ENCODE results near the gene GMCL2.

Gene GMCL2

DNA sequence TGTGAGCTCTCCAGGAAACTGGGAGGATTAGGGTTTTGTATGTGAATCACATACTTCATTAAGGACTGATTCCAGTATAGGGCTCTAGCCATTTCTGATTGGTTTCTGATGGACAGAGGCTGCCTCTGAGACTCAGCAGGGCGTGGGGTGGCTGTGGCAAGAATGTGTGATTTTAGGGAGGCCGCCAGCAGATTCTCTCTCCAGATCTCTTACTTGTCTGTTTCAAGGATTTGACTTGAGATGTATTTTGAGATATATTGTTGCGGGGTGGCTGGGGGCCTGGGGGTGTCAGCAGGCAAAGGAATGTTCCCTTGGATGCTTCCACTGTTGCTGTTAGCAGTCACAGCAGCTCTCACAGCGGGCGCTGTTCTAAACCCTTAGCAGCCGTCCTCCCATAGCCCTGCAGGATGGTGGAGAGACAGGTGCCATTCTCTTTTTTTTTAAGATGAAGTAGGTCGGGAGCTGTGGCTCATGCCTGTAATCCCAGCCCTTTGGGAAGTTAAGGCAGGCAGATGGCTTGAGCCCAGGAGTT is 9.2 kb upstream of the GMCL2 start:
- Histone ChIP-seq H3K27ac (ENCODE audit: low read length) (no peak overlapping the region), H3K4me3 (ENCODE audit: low read depth in 1 of 2, low read length in 2 of 2) (no peak overlapping the region), H3K9me3 (ENCODE audit: control insufficient read depth in 1 of 2, low read length in 2 of 2) (no peaks in the 10 kb centered on the region), H3K36me3 (ENCODE audit: control insufficient read depth in 1 of 2, insufficient read depth in 2 of 2, low read length in 2 of 2) (no peaks in the 10 kb centered on the region), H3K27me3 (ENCODE audit: low read depth, low read length) (no peaks in the 10 kb centered on the region), H3K4me1 (ENCODE audit: control insufficient read depth in 1 of 2, insufficient read depth in 2 of 2, low read length in 2 of 2) (no peaks in the 10 kb centered on the region)

DNA sequence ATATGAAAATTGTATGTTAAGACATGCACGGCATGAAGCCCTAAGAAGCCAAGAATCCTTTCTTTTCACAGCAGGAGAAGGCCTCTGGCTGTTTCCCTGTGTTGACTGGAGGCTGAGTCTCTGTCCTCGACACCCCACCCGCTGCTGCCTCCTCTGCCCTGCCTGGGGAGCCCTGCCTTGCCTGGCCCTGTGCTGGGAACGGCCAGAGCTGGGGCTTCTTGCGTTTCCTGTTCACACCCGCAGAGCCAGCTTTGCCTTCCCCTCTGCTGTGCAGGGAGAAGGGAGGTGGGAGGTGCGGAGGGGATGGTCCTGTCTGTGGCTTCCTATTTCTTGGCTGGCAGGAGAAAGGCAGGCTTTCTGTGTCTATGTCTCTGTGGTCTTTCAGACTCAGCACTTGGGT is 6.9 kb upstream of the GMCL2 start:
- H3K27me3 ChIP-seq (ENCODE audit: low read depth, low read length) = no peaks in the 10 kb centered on the region
- no peaks in the 10 kb centered on the region for H3K36me3 ChIP-seq (ENCODE audit: control insufficient read depth in 1 of 2, insufficient read depth in 2 of 2, low read length in 2 of 2)
- H3K4me1 ChIP-seq (ENCODE audit: control insufficient read depth in 1 of 2, insufficient read depth in 2 of 2, low read length in 2 of 2) = no peaks in the 10 kb centered on the region
- H3K27ac ChIP-seq (ENCODE audit: low read length) = no peak overlapping the region
- no peak overlapping the region for H3K4me3 ChIP-seq (ENCODE audit: low read depth in 1 of 2, low read length in 2 of 2)
- H3K9me3 ChIP-seq (ENCODE audit: control insufficient read depth in 1 of 2, low read length in 2 of 2) = no peaks in the 10 kb centered on the region

DNA sequence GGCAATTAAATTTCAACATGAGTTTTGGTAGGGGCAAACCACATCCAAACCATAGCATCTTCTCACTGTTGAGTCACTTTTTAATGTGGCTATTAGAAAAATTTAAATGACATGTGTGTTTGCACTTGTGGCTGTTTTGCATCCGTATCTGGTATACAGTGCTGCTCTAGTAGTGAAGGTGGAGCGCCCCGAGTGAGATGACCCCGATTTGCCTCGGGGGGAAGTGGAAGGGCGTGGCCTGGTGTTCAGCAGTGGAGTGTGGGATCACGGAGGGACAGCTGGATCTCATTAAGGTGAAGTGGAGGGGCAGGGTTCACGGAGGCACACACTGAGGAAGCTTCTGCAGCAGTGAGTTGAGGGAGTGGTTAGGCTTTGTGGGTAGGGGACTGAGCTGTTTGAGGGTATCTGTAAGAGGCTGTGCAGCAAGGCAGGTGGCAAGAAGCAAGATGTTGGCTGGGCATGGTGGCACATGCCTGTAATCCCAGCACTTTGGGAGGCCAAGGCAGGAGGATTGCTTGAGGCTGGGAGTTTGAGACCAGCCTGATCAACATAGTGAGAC is 6.2 kb upstream of the GMCL2 start:
- Histone ChIP-seq H3K36me3 (ENCODE audit: control insufficient read depth in 1 of 2, insufficient read depth in 2 of 2, low read length in 2 of 2) (no peaks in the 10 kb centered on the region), H3K27ac (ENCODE audit: low read length) (no peak overlapping the region), H3K27me3 (ENCODE audit: low read depth, low read length) (no peaks in the 10 kb centered on the region), H3K9me3 (ENCODE audit: control insufficient read depth in 1 of 2, low read length in 2 of 2) (no peaks in the 10 kb centered on the region), H3K4me3 (ENCODE audit: low read depth in 1 of 2, low read length in 2 of 2) (no peak overlapping the region), H3K4me1 (ENCODE audit: control insufficient read depth in 1 of 2, insufficient read depth in 2 of 2, low read length in 2 of 2) (no peaks in the 10 kb centered on the region)

DNA sequence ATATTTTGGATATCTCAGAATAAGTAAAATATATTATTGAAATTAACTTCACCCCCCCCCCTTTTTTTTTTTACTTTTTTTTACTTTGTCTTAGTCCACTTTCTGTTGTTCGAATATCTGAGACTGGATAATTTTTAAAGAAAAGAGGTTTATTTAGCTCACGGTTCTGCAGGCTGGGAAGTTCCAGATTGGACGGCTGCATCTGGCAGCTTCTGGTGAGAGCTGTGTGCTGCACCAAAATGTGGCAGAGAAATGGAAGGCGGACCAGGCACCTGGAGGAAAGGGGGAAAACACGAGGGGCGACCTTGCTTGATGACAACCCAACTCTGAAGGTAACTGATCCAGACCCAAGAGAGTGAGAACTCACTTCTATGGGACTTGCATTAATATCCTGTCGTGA is 5.6 kb upstream of the GMCL2 start:
- H3K4me3 ChIP-seq (ENCODE audit: low read depth in 1 of 2, low read length in 2 of 2) = no peak overlapping the region
- H3K4me1 ChIP-seq (ENCODE audit: control insufficient read depth in 1 of 2, insufficient read depth in 2 of 2, low read length in 2 of 2) = no peaks in the 10 kb centered on the region
- no peak overlapping the region for H3K27ac ChIP-seq (ENCODE audit: low read length)
- no peaks in the 10 kb centered on the region for H3K36me3 ChIP-seq (ENCODE audit: control insufficient read depth in 1 of 2, insufficient read depth in 2 of 2, low read length in 2 of 2)
- no peaks in the 10 kb centered on the region for H3K27me3 ChIP-seq (ENCODE audit: low read depth, low read length)
- H3K9me3 ChIP-seq (ENCODE audit: control insufficient read depth in 1 of 2, low read length in 2 of 2) = no peaks in the 10 kb centered on the region

DNA sequence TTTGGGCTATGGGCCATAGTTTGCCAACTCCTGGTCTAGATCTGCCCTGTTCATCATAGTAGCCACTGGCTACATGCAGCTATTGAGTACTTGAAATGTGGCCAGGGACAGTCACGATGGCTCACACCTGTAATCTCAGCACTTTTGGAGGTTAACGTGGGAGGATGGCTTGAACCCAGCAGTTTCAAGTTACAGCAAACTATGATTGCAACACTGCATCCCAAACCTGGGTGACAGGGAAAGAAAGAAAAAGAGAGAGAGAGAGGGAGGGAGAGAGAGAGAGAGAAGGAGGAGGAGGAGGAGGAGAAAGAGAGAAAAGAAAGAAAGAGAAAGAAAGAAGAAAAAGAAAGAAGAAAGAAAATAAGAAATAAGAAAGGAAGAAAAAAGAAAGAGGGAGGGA is 5.1 kb upstream of the GMCL2 start:
- Histone ChIP-seq H3K27ac (ENCODE audit: low read length) (no peak overlapping the region), H3K9me3 (ENCODE audit: control insufficient read depth in 1 of 2, low read length in 2 of 2) (no peaks in the 10 kb centered on the region)

GRCh38 chr5:178191661-178192060 is 4.5 kb upstream of the GMCL2 start:
- H3K4me1 ChIP-seq (ENCODE audit: control insufficient read depth in 1 of 2, insufficient read depth in 2 of 2, low read length in 2 of 2) = no peaks in the 10 kb centered on the region
- no peak overlapping the region for H3K4me3 ChIP-seq (ENCODE audit: low read depth in 1 of 2, low read length in 2 of 2)
- no peak overlapping the region for H3K27ac ChIP-seq (ENCODE audit: low read length)
- H3K9me3 ChIP-seq (ENCODE audit: control insufficient read depth in 1 of 2, low read length in 2 of 2) = no peaks in the 10 kb centered on the region
- no peaks in the 10 kb centered on the region for H3K27me3 ChIP-seq (ENCODE audit: low read depth, low read length)
- no peaks in the 10 kb centered on the region for H3K36me3 ChIP-seq (ENCODE audit: control insufficient read depth in 1 of 2, insufficient read depth in 2 of 2, low read length in 2 of 2)

More for the DNA sequence above, 5.1 kb upstream of the GMCL2 start:
- Histone ChIP-seq H3K36me3 (ENCODE audit: control insufficient read depth in 1 of 2, insufficient read depth in 2 of 2, low read length in 2 of 2) (no peaks in the 10 kb centered on the region), H3K4me1 (ENCODE audit: control insufficient read depth in 1 of 2, insufficient read depth in 2 of 2, low read length in 2 of 2) (no peaks in the 10 kb centered on the region), H3K27me3 (ENCODE audit: low read depth, low read length) (no peaks in the 10 kb centered on the region), H3K4me3 (ENCODE audit: low read depth in 1 of 2, low read length in 2 of 2) (no peak overlapping the region)

DNA sequence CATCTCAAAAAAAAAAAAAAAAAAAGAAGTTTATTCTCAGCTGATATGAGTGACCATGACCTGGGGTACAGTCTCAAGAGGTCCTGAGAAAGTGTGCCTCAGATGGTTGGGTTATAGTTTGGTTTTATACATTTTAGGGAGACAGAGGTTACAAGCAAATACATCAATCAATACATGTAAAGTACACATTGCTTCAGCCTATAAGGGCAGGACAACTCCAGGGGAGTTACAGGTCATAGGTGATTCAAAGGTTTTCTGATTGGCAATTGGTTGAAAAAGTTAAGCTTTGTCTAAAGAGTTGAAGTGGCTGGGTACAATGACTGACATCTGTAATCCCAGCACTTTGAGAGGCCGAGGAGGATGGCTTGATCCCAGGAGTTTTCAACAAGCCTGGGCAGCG is 2.3 kb upstream of the GMCL2 start:
- Histone ChIP-seq H3K9me3 (ENCODE audit: control insufficient read depth in 1 of 2, low read length in 2 of 2) (no peaks in the 10 kb centered on the region), H3K27ac (ENCODE audit: low read length) (no peak overlapping the region), H3K4me3 (ENCODE audit: low read depth in 1 of 2, low read length in 2 of 2) (no peak overlapping the region), H3K27me3 (ENCODE audit: low read depth, low read length) (no peaks in the 10 kb centered on the region), H3K4me1 (ENCODE audit: control insufficient read depth in 1 of 2, insufficient read depth in 2 of 2, low read length in 2 of 2) (no peaks in the 10 kb centered on the region), H3K36me3 (ENCODE audit: control insufficient read depth in 1 of 2, insufficient read depth in 2 of 2, low read length in 2 of 2) (no peaks in the 10 kb centered on the region)

DNA sequence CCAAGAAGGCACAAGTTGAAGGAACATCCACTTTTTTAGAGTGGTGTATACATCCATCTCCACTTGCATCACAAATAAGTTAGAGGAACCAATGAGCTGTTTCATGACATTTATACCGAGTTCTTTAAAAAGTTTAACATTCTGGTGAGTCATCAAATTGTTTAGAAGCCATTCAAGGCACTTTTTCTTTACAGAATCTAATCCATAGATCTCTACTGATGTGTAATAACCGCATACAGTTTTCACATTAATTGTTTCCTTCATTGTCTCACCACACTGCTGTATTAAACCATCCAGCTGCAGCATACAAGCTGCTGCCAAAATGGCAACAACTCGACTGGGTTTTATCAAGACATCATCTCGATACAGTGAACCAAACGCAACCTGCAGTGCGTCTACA is 744 bp downstream of the GMCL2 start:
- Histone ChIP-seq H3K27ac (ENCODE audit: low read length) (no peak overlapping the region), H3K36me3 (ENCODE audit: control insufficient read depth in 1 of 2, insufficient read depth in 2 of 2, low read length in 2 of 2) (no peaks in the 10 kb centered on the region), H3K27me3 (ENCODE audit: low read depth, low read length) (no peaks in the 10 kb centered on the region), H3K4me3 (ENCODE audit: low read depth in 1 of 2, low read length in 2 of 2) (no peak overlapping the region), H3K4me1 (ENCODE audit: control insufficient read depth in 1 of 2, insufficient read depth in 2 of 2, low read length in 2 of 2) (no peaks in the 10 kb centered on the region), H3K9me3 (ENCODE audit: control insufficient read depth in 1 of 2, low read length in 2 of 2) (no peaks in the 10 kb centered on the region)

DNA sequence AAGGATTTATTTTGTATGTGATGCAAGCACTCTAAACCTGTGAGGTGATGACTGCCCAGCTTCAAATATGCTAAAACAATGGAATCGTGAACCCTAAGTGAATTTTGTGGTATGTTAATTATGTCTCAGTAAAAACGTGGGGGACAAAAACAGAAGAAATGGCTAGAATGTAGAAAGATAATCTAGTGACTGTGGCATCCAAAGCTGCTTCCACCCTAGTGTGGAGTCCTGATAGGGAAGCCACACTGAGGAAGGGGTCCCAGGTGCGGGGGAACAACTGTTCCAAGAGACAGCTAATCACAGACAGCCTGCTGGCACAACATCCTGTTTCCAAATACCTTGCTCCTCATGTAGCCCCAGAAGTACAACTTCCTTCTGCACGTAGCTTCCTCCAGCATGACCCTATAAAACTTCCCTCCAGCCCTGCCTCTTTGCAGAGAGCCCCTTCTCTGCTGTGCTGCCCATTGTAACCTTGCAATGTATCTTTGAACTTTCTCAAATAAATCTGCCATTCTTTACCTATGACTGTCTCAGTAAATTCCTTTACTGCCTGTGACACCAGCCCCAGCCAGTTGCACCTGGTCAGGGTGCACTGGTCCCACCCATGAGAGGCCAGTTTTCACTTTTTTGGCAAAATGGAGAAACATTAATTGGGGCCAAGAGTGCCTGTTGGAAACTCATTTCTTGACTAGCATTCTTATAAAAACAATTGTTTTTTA is 4.9 kb downstream of the GMCL2 start:
- no peak overlapping the region for H3K4me3 ChIP-seq (ENCODE audit: low read depth in 1 of 2, low read length in 2 of 2)
- no peaks in the 10 kb centered on the region for H3K27me3 ChIP-seq (ENCODE audit: low read depth, low read length)
- H3K36me3 ChIP-seq (ENCODE audit: control insufficient read depth in 1 of 2, insufficient read depth in 2 of 2, low read length in 2 of 2) = no peaks in the 10 kb centered on the region
- peaks cover 0 to 3% of the 10 kb centered on the region in 2 donors for H3K9me3 ChIP-seq (ENCODE audit: control insufficient read depth in 1 of 2, low read length in 2 of 2)
- H3K27ac ChIP-seq (ENCODE audit: low read length) = no peak overlapping the region
- H3K4me1 ChIP-seq (ENCODE audit: control insufficient read depth in 1 of 2, insufficient read depth in 2 of 2, low read length in 2 of 2) = no peaks in the 10 kb centered on the region

DNA sequence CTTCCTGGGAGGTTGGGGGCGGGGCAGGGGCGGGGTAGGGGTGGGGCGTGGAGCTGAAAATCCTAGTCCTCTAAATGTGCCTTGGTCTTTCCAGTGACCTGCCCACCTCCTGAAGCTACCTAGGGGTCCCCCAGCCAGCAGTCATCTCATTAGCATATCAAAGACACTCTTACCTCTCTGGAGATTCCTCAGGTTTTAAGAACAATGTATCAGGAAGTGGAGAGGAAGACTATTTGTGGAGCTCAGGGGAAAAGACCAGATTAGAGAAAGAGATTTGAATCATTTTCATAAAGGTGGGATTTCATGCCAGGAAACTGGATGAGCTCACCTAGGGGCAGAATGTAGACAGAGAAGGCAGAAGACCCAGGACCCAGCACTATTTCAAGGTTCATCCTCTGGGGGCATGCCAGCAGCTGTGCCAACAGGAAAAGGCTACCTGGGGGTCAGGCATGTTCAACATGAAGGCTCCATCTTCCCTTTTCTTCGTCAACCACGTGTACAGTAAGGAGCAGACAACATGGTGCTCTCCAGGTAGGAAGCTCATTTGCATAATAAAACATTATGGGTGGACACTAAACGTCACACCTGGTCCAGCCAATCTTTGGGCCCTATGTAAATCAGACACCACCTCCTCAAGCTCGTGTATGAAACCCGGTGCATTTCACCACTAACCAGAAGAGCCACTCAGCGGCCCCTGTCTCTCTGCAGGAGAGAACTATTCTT is 6.9 kb downstream of the GMCL2 start:
- no peaks in the 10 kb centered on the region for H3K27me3 ChIP-seq (ENCODE audit: low read depth, low read length)
- peaks cover 0 to 3% of the 10 kb centered on the region in 2 donors for H3K9me3 ChIP-seq (ENCODE audit: control insufficient read depth in 1 of 2, low read length in 2 of 2)
- no peaks in the 10 kb centered on the region for H3K36me3 ChIP-seq (ENCODE audit: control insufficient read depth in 1 of 2, insufficient read depth in 2 of 2, low read length in 2 of 2)
- H3K27ac ChIP-seq (ENCODE audit: low read length) = no peak overlapping the region
- H3K4me1 ChIP-seq (ENCODE audit: control insufficient read depth in 1 of 2, insufficient read depth in 2 of 2, low read length in 2 of 2) = no peaks in the 10 kb centered on the region
- no peak overlapping the region for H3K4me3 ChIP-seq (ENCODE audit: low read depth in 1 of 2, low read length in 2 of 2)

- Histone ChIP-seq H3K27ac (ENCODE audit: low read length) (no peak overlapping the region), H3K4me1 (ENCODE audit: control insufficient read depth in 1 of 2, insufficient read depth in 2 of 2, low read length in 2 of 2) (no peaks in the 10 kb centered on the region), H3K36me3 (ENCODE audit: control insufficient read depth in 1 of 2, insufficient read depth in 2 of 2, low read length in 2 of 2) (no peaks in the 10 kb centered on the region)
These were observed 9.6 kb downstream of the GMCL2 start for GRCh38 chr5:178177569-178177968.

More at GRCh38 chr5:178177569-178177968, 9.6 kb downstream of the GMCL2 start:
- Histone ChIP-seq H3K27me3 (ENCODE audit: low read depth, low read length) (no peaks in the 10 kb centered on the region), H3K4me3 (ENCODE audit: low read depth in 1 of 2, low read length in 2 of 2) (no peak overlapping the region), H3K9me3 (ENCODE audit: control insufficient read depth in 1 of 2, low read length in 2 of 2) (peaks cover 0 to 3% of the 10 kb centered on the region in 2 donors)

Measured in muscle layer of duodenum (tissue), 2 donors.